B cell (primary cell): Measurements from ENCODE around the gene TMEM86B. TPM values are rescaled to one million over a fixed set of nuclear protein-coding genes. Genes with fewer than 3 reads are reported as not detected.

ENCODE experiments used
- ATAC-seq: fragments of 200-7000 bp; cut with Tn5 transposase; one replicate; pipeline ENCODE4 v1.10.0; 2021; ENCODE audit warnings: low read depth, mild to moderate bottlenecking, moderate number of reproducible peaks, moderate library complexity
- CTCF ChIA-PET: fragments of 350-600 bp; sonication (Branson Sonifier 250); formaldehyde crosslinking; loops from one replicate; lab custom pipeline; 2021; ENCODE audit warnings: antibody characterized with exemption, inconsistent platforms; lab: Charles Lee
- POLR2A ChIA-PET: fragments of 350-600 bp; sonication (Branson Sonifier 250); formaldehyde crosslinking; loops from one replicate; lab custom pipeline; 2021; ENCODE audit warnings: antibody characterized with exemption; lab: Charles Lee
- DNase-seq: peaks from one replicate; pipeline ENCODE4 v3.0.0; 2013
- H2AFZ ChIP-seq: 2 replicates; pipeline ENCODE4 v1.6.1; 2012; ENCODE audit warnings: mild to moderate bottlenecking, low read depth, low read length; ENCODE audit not compliant: insufficient read depth, poor library complexity, severe bottlenecking
- H3K27ac ChIP-seq, 2 donors: 1 replicate in 1 of 2; 2 replicates in 1 of 2; pipeline ENCODE4 v1.5.1; 2012 to 2013; ENCODE audit warnings: low read length in 2 of 2, mild to moderate bottlenecking in 2 of 2, moderate library complexity in 1 of 2
- H3K27me3 ChIP-seq, 4 experiments: fragments of 200-600 bp in 1 of 4; sonication (generic) in 1 of 4; replicated peaks in 1 of 4; 1 replicate in 2 of 4; 2 replicates in 2 of 4; pipeline versions ENCODE4 v1.6.1 to v1.7.0; 2013 to 2016; ENCODE audit warnings: low read length in 3 of 4, mild to moderate bottlenecking in 2 of 4, mixed read lengths in 1 of 4, moderate library complexity in 1 of 4; ENCODE audit not compliant: insufficient read depth in 4 of 4, control insufficient read depth in 3 of 4; ENCODE audit errors: control extremely low read depth in 1 of 4
- H3K36me3 ChIP-seq, 2 experiments: replicated peaks in 1 of 2; 1 replicate in 1 of 2; 2 replicates in 1 of 2; pipeline versions ENCODE4 v1.6.1 to v1.7.1; 2013; ENCODE audit warnings: low read length in 1 of 2; ENCODE audit not compliant: insufficient read depth in 2 of 2, control insufficient read depth in 1 of 2; ENCODE audit errors: control extremely low read depth in 1 of 2, extremely low read depth in 1 of 2
- H3K4me1 ChIP-seq, 2 donors: fragments of 200-600 bp in 1 of 2; sonication (generic) in 1 of 2; 1 replicate in 1 of 2; 2 replicates in 1 of 2; pipeline versions ENCODE4 v1.5.1 to v1.6.1; 2013 to 2017; ENCODE audit warnings: low read length in 2 of 2; ENCODE audit not compliant: control insufficient read depth in 2 of 2, insufficient read depth in 2 of 2
- H3K4me2 ChIP-seq: replicated peaks from 2 replicates; pipeline ENCODE3; 2012; ENCODE audit warnings: mild to moderate bottlenecking, low read depth, low read length; ENCODE audit not compliant: poor library complexity, severe bottlenecking
- H3K4me3 ChIP-seq, 5 experiments: fragments of 200-600 bp in 1 of 5; sonication (generic) in 1 of 5; 1 replicate in 3 of 5; 2 replicates in 2 of 5; pipeline versions ENCODE4 v1.5.1 to v1.7.0; 2011 to 2016; ENCODE audit warnings: low read length in 4 of 5, mild to moderate bottlenecking in 4 of 5, low read depth in 2 of 5, control low read depth in 1 of 5, moderate library complexity in 1 of 5; ENCODE audit not compliant: insufficient read depth in 1 of 5; ENCODE audit errors: control extremely low read depth in 1 of 5, extremely low read depth in 1 of 5
- H3K79me2 ChIP-seq: fragments of 200-600 bp; sonication (generic); one replicate; pipeline ENCODE4 v1.6.0; 2016; ENCODE audit warnings: low read length; ENCODE audit not compliant: control insufficient read depth, insufficient read depth
- H3K9ac ChIP-seq: fragments of 200-600 bp; sonication (generic); 2 replicates; pipeline ENCODE4 v1.6.1; 2017; ENCODE audit warnings: mild to moderate bottlenecking, low read length, moderate library complexity
- H3K9me3 ChIP-seq, 3 donors: one replicate each; pipeline versions ENCODE4 v1.6.1 to v1.7.1; 2013; ENCODE audit warnings: low read length in 2 of 3; ENCODE audit not compliant: control insufficient read depth in 2 of 3, insufficient read depth in 1 of 3; ENCODE audit errors: control extremely low read depth in 1 of 3
- H4K20me1 ChIP-seq: 2 replicates; pipeline ENCODE4 v1.6.0; 2012; ENCODE audit warnings: mild to moderate bottlenecking, low read length; ENCODE audit not compliant: insufficient read depth, control insufficient read depth, poor library complexity, severe bottlenecking
- H3K27ac Mint-ChIP-seq: one replicate; pipeline ENCODE4 v1.8.0; 2021; ENCODE audit warnings: mixed read lengths
- H3K27me3 Mint-ChIP-seq: one replicate; pipeline ENCODE4 v1.8.0; 2021; ENCODE audit warnings: mixed read lengths
- H3K4me1 Mint-ChIP-seq: one replicate; pipeline ENCODE4 v1.8.0; 2021; ENCODE audit warnings: mixed read lengths
- H3K4me3 Mint-ChIP-seq: one replicate; pipeline ENCODE4 v1.8.0; 2021; ENCODE audit warnings: mixed read lengths
- H3K9me3 Mint-ChIP-seq: one replicate; pipeline ENCODE4 v1.8.0; 2022; ENCODE audit warnings: mixed read lengths; ENCODE audit not compliant: insufficient read depth
- EZH2 ChIP-seq: IDR thresholded peaks from 2 replicates; pipeline ENCODE4 v1.6.1; 2012; ENCODE audit warnings: borderline replicate concordance, low read depth, mild to moderate bottlenecking, moderate library complexity, low read length; ENCODE audit not compliant: insufficient read depth, poor library complexity, severe bottlenecking
- WGBS: methylation state at CpG from one replicate; pipeline ENCODE4 v1.1.5; 2013; ENCODE audit warnings: missing lambda C conversion rate; ENCODE audit not compliant: insufficient coverage; 5-methylcytosine and 5-hydroxymethylcytosine counted together
- intact Hi-C: fragments of 100-400 bp; cut with micrococcal nuclease; formaldehyde crosslinking; loops from one replicate; pipeline ENCODE4 v1.10.0; 2022
- polyA plus RNA-seq: library from polyadenylated mRNA; depleted of rRNA; stranded (reverse); fragments of >200 nt; gene quantifications from 2 replicates; pipeline ENCODE4 v1.2.3, GENCODE V29; 2012
- total RNA-seq, 2 donors: library from RNA; stranded (reverse); fragments of 120-200 nt in 1 of 2; gene quantifications; 1 replicate in 1 of 2; 2 replicates in 1 of 2; pipeline versions ENCODE4 v1.2.3 to v1.2.4, GENCODE V29; 2013 to 2022
- TF ChIP-seq, protein P1 (sequence below): fragments of 200-600 bp; IDR thresholded peaks from one replicate; pipeline ENCODE4 v1.8.0; 2022; ENCODE audit warnings: antibody characterized with exemption, mild to moderate bottlenecking

TMEM86B gene
- total and polyA plus RNA-seq, 2 donors (not counting 1 experiment from before 2014, with no cell fraction given) = 13.6 to 20.7 TPM

DNA sequence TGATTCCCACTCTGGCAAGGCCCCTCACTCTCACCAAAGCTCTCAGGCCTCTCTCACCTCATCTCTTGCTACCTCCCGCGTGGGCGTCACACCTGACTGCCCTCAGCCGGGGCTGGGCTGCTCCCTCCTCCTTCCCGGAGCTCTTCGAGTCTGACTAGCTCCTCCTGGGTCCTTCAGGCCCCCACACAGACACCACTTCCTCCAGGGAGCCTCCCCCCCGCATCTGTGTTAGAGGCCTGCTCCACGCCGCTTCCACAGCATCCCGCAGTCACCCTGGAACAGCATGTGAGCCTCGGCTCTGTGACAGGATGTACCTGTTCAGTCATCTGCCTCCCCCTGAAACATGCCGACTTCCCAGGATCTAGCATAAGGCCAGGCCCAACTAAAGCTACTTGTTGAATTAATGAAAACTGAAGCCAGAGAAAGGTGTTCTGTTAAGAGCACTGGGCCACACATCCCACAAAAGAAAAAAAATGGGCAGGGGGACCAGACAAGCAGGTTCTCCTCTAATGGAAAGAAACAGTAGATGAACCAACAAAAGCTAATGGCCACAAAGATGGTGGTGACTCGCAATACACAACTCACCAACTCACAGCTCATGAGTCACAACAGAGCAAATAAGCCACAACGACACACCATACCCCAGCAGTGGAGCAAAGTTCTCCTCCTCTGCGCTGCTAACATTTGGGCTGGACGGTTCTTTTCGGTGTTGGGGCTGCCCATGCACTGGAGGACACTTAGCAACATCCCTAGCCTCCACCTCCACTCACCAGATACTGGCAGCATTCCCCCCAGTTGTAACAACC is 27.3 kb upstream of the TMEM86B start:
- Mint-ChIP-seq H3K9me3 (no peaks in the 10 kb centered on the region), H3K27ac (peak overlapping the region; percentile 99), H3K27me3 (no peaks in the 10 kb centered on the region), H3K4me3 (peak overlapping the region; percentile 96), H3K4me1 (peaks cover 76% of the 10 kb centered on the region)
- peak overlapping the region; percentile 87 to 94 for H3K27ac ChIP-seq
- intact Hi-C loops = loop anchor here (10.0 kb wide), 2 partner anchors 349 to 379 kb away; partner anchors contain the start of genes ZNF524 and ZNF865
- H3K27me3 ChIP-seq = no peaks in the 10 kb centered on the region
- no peak overlapping the region for H2AFZ ChIP-seq
- H3K4me1 ChIP-seq = peaks cover 72 to 81% of the 10 kb centered on the region in 2 donors
- ChIA-PET CTCF (interaction anchor here (0.9 to 5.9 kb wide), 5 partner anchors 24 to 376 kb away, joined by 3 to 56 read pairs (median 7); partner anchors contain the start of genes BRSK1 and HSPBP1), POLR2A (interaction anchor here (1.9 to 5.2 kb wide), 2 partner anchors 25 to 83 kb away, joined by 8 to 44 read pairs; partner anchors contain the start of genes HSPBP1 and KMT5C)
- 16% methylated on average over 16 of the region's 17 CpGs for WGBS
- H3K4me2 ChIP-seq = peak overlapping the region; percentile 97
- ATAC-seq (no peak), DNase-seq (peak; percentile 67)
- peak overlapping the region; percentile 36 to 89 (median 61) for H3K4me3 ChIP-seq
- peak overlapping the region; percentile 88 for H3K9ac ChIP-seq
- no peaks in the 10 kb centered on the region for H3K36me3 ChIP-seq
- peaks cover 62% of the 10 kb centered on the region for H4K20me1 ChIP-seq
- H3K79me2 ChIP-seq = peaks cover 76% of the 10 kb centered on the region
- H3K9me3 ChIP-seq = no peaks in the 10 kb centered on the region
- TF ChIP-seq EZH2 = no peak
- TF ChIP-seq, protein P1, sequence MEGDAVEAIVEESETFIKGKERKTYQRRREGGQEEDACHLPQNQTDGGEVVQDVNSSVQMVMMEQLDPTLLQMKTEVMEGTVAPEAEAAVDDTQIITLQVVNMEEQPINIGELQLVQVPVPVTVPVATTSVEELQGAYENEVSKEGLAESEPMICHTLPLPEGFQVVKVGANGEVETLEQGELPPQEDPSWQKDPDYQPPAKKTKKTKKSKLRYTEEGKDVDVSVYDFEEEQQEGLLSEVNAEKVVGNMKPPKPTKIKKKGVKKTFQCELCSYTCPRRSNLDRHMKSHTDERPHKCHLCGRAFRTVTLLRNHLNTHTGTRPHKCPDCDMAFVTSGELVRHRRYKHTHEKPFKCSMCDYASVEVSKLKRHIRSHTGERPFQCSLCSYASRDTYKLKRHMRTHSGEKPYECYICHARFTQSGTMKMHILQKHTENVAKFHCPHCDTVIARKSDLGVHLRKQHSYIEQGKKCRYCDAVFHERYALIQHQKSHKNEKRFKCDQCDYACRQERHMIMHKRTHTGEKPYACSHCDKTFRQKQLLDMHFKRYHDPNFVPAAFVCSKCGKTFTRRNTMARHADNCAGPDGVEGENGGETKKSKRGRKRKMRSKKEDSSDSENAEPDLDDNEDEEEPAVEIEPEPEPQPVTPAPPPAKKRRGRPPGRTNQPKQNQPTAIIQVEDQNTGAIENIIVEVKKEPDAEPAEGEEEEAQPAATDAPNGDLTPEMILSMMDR = no peak
